K562 (cell line): ENCODE data around the gene SSTR5. TPM values are rescaled to one million over a fixed set of nuclear protein-coding genes. Genes with fewer than 3 reads are reported as not detected.

Source experiments
- ATF2 ChIP-seq: sonication (generic); formaldehyde crosslinking; IDR thresholded peaks from 2 replicates; pipeline ENCODE4 v1.8.1; 2022; ENCODE audit warnings: missing genetic modification reagents
- BRCA1 ChIP-seq, 2 experiments: fragments of 450-650 bp in 1 of 2; sonication (generic) in 1 of 2; formaldehyde crosslinking in 1 of 2; IDR thresholded peaks; 2 replicates each; pipeline versions ENCODE4 v1.5.0 to v1.6.1; 2017 to 2020; ENCODE audit warnings: mild to moderate bottlenecking in 1 of 2, missing genetic modification reagents in 1 of 2
- CREB1 ChIP-seq, 2 experiments: sonication (generic) in 1 of 2; formaldehyde crosslinking in 1 of 2; IDR thresholded peaks; 2 replicates each; pipeline versions ENCODE4 v1.6.1 to v1.8.0; 2012 to 2022; ENCODE audit warnings: inconsistent platforms in 1 of 2, mild to moderate bottlenecking in 1 of 2, missing genetic modification reagents in 1 of 2, moderate library complexity in 1 of 2
- CTBP1 ChIP-seq: fragments of 450-650 bp; IDR thresholded peaks from 2 replicates; pipeline ENCODE4 v1.6.1; 2016; ENCODE audit warnings: borderline replicate concordance
- ELF1 ChIP-seq: fragments of 200-800 bp; sonication (Bioruptor generic); IDR thresholded peaks from 2 replicates; pipeline ENCODE4 v1.6.1; 2016; ENCODE audit warnings: missing genetic modification characterization, missing compliant biosample characterization
- FOXK1 ChIP-seq: sonication (generic); formaldehyde crosslinking; IDR thresholded peaks from 2 replicates; pipeline ENCODE4 v1.8.0; 2022; ENCODE audit warnings: missing genetic modification reagents, mild to moderate bottlenecking, borderline replicate concordance
- HDAC1 ChIP-seq, 2 experiments: fragments of 450-650 bp; IDR thresholded peaks; 2 replicates each; pipeline ENCODE4 v1.6.1; 2016 to 2017; ENCODE audit warnings: inconsistent platforms in 1 of 2, mild to moderate bottlenecking in 1 of 2, moderate library complexity in 1 of 2
- MNT ChIP-seq, 2 experiments: fragments of 450-650 bp; conservative IDR thresholded peaks; 2 replicates each; pipeline ENCODE4 v1.6.1; 2017; ENCODE audit warnings: mild to moderate bottlenecking in 2 of 2, moderate library complexity in 2 of 2
- NCOA2 ChIP-seq, 2 experiments: fragments of 450-650 bp; IDR thresholded peaks; 2 replicates each; pipeline ENCODE4 v1.6.1; 2018; ENCODE audit warnings: mild to moderate bottlenecking in 2 of 2, moderate library complexity in 1 of 2; ENCODE audit not compliant: partially characterized antibody in 2 of 2
- SIN3A ChIP-seq, 2 experiments: fragments of 150-350 bp in 1 of 2; IDR thresholded peaks; 2 replicates each; pipeline ENCODE4 v1.6.1; 2011 to 2016; ENCODE audit warnings: borderline replicate concordance in 2 of 2, low read depth in 2 of 2, low read length in 2 of 2, mild to moderate bottlenecking in 2 of 2, moderate library complexity in 2 of 2; ENCODE audit not compliant: control insufficient read depth in 1 of 2
- SMAD3 ChIP-seq: fragments of 450-650 bp; formaldehyde crosslinking; conservative IDR thresholded peaks from 2 replicates; pipeline ENCODE4 v1.4.0; 2020; ENCODE audit warnings: mild to moderate bottlenecking
- ZNF384 ChIP-seq: IDR thresholded peaks from 2 replicates; pipeline ENCODE4 v1.6.1; 2012; ENCODE audit warnings: low read depth, low read length, improper control_type of control experiment
- ZNF407 ChIP-seq: fragments of 450-650 bp; IDR thresholded peaks from 2 replicates; pipeline ENCODE4 v1.6.1; 2016; ENCODE audit warnings: low read depth
- ZNF644 ChIP-seq: fragments of 200-800 bp; sonication (Bioruptor generic); IDR thresholded peaks from 2 replicates; pipeline ENCODE4 v1.6.1; 2016; ENCODE audit warnings: low read depth, missing genetic modification characterization, missing compliant biosample characterization
- polyA plus RNA-seq, 8 experiments: library from polyadenylated mRNA; depleted of rRNA in 4 of 8; stranded (reverse) in 5 of 8; unstranded in 3 of 8; fragments of >200 nt; fragmentation: Nextera tagmentation in 2 of 8; fragmentation: Illumina TruSeq in 1 of 8; extraction: Ambion mirVana in 2 of 8; extraction: Trizol in 1 of 8; gene quantifications; 2 replicates each; pipeline versions ENCODE4 v1.2.1 to v1.2.3, GENCODE V29; 2011 to 2014; ENCODE audit warnings: inconsistent platforms in 1 of 8, missing spikeins in 1 of 8
- total RNA-seq, 7 experiments: library from RNA; depleted of rRNA in 6 of 7; stranded (reverse); fragments of >200 nt in 6 of 7; fragmentation: Illumina TruSeq in 2 of 7; extraction: Trizol in 2 of 7; gene quantifications; 2 replicates each; pipeline versions ENCODE4 v1.2.1 to v1.2.3, GENCODE V29; 2011 to 2021; ENCODE audit warnings: low replicate concordance in 1 of 7

Gene SSTR5
- total and polyA plus RNA-seq, 9 of the 15 experiments (the other 6 are each of a cell fraction or from before 2014, with no cell fraction given), result not detected

- TF ChIP-seq MNT (conservative IDR thresholded peaks at IDR 0.05) (no peak), CTBP1 (peak; percentile 39; the same call in 1 of the 2 replicates), ATF2 (CRISPR knock-in tag) (peak; percentile 16; the same call in 1 of the 2 replicates), NCOA2 (IDR thresholded peaks at IDR 0.05; ENCODE audit: partially characterized antibody in 2 of 2) (no peak), ZNF407 (peak; percentile 48; the same call in 1 of the 2 replicates), ELF1 (tag) (no peak), ZNF644 (no peak), SIN3A (IDR thresholded peaks at IDR 0.05; ENCODE audit: borderline replicate concordance in 2 of 2, control insufficient read depth in 1 of 2, low read depth in 2 of 2, low read length in 2 of 2) (no peak), ZNF384 (no peak), HDAC1 (IDR thresholded peaks at IDR 0.05) (0 out of 4 replicates have a peak, but pooled peaks of 1 of the 2 experiments have one; percentile 29), BRCA1 (IDR thresholded peaks at IDR 0.05) (no peak), BRCA1 (CRISPR knock-in tag; IDR thresholded peaks at IDR 0.05) (no peak), FOXK1 (CRISPR knock-in tag) (no peak), CREB1 (IDR thresholded peaks at IDR 0.05) (peak; percentile 41; the same call in 1 of the 2 replicates), CREB1 (CRISPR knock-in tag; IDR thresholded peaks at IDR 0.05) (peak; percentile 80), SMAD3 (CRISPR knock-in tag) (no peak)
Observed at GRCh38 chr16:1093284-1094123, 21.0 kb downstream of the SSTR5 start (continued).
